ENCODE measurements around the gene C2CD2.
"Not testable (repeated sequence)": the region's sequence is repeated elsewhere in the genome, so short reads cannot be mapped to it uniquely, and the experiment has no call there.

C2CD2 gene

DNA sequence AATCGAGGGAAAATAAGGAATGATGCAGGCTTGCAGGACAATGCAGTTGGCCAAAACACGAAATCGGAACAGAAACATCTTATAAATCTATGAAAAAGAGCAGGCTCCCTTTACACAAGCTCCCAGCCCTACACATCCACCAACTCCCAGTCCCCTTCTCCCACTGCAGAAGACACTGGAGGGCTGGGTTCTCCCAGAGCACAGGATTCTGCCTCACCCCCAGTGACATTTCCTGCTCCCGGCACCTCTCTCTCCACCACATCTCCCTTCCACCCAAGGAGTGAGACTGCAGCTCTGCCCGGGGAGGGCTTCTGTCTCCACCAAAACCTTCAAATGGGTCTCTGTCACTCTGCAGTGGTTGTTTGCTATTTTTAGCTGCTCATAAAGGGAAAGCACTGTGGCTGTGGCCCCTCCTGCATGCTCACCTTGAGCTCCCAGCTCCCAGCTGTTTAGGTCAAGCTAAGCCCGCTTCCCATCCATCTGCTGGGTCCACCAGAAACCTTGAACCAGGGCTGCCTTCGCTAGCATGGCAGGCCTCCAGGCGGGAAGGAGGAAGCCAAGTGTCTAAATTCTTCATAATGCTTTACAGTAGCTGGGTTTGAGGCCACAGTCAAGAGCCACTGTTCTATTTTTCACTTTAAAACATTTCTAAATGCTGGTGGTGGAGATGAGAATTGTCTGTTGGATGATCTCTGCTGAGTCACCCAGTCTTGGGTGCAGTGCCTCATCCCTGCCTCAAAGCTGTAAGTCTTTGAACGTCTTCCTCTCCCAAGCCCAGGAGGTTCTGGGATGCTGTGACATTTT lies 3.3 kb upstream of the C2CD2 start:
- no peak for DNase-seq

DNA sequence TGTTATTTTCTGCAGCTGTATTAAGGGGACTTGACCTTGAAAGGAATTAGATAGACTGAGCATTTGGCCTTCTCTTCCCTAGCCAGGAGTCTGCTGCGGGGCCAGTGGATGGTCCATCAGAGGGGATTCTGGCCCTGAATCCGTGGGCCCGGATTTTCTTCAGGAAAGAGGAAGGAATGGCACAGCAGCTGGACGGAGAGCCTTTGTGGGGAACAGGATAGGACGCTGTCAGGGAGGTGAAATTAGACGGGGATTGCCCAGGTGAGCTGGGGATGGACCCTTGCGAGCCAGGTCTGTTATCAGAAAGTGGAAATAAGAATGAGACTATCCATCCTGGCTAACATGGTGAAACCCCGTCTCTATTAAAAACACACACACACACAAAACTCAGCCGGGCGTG lies 1.7 kb upstream of the C2CD2 start:
- DNase-seq: no peak

DNA sequence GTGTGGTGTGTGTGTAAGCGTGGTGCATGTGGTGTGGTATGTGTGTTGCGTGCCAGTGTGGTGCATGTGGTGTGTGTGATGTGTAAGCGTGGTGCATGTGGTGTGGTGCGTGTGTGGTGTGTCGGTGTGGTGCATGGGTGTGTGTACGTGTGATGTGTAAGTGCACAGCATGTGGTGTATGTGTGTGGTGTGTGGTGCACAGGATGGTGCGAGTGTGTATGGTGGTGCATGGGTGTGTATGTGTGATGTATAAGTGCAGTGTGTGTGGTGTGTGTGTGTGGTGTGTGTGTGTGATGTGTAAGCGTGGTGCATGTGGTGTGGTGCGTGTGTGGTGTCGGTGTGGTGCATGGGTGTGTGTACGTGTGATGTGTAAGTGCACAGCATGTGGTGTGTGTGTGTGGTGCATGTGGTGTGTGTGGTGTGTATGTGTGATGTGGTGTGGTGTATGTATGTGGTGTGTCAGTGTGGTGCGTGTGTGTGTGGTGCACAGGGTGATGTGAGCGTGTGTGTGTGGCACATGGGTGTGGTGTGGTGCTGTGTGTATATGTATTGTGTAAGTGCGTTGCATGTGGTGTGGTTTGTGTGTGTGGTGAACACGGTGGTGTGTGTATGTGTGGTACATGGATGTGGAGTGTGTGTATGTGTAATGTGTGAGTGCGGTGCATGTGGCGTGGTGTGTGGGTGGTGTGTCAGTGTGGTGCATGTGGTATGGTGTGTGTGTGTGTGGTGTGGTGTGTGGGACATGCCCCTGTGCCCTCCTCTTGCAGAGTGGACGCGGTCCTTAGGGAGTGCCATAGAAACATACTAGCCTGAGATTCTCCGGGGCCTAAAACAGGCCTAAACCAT lies 1.1 kb upstream of the C2CD2 start:
- DNase-seq: no peak

DNA sequence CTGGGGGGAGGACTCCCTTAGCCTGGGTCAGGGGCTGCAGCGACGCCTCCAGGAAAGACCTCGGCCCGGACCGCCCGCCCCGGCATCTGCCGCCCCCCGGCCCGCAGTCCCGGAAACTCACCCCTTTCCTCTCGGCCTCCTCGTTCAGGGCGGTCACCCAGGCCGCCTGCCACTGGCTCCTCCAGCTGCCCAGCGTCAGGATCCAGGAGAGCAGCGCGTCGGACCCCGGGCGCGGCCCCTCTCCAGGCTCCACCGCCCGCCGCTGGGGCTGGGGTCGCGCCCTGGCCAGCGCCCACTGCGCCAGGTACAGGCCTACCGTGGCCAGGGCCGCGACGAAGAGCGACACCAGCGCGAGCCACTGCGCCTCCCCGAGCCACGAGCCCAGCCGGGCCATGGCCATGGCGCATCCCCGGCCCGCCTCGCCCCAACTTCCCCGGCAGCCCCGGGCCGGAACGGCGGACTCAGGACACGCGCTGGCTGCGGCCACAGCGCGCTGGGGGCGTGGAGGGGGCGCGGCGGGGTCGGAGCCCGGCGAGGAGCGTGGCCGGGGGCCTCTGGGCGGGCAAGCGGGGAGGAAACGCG lies 478 bp downstream of the C2CD2 start:
- no peak for DNase-seq

DNA sequence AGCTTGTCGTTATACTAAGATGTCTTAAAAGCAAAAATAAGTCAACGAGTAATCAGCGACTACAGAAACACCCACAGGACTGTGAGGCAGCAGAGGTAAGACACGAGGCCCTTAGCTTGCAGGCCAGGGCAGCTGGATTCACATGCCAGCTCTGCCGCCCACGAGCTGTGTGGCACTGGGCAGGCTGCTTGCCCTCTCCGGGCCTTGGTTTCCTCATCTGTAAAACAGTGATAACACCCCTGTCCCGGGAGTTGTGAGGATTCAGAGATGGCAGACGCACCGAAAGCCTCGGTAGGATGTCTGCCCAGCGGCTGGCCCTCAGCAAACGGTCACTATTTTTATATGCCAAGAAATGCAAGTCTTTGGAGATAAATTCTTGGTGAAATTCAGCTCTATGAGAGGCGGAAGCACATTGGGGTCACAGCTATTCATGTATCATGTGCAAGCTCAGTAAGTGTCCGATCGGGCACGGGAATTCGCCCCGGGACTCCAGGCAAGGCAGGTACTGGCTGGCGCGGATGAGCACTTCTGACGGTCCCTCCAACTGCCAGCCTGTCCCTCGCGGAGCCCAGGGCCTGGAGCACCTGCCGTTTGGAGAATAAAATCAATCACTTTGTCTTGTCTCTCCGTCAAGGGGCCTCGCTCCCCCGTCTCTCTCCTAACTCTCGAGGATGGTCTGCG lies 1.1 kb downstream of the C2CD2 start:
- DNase-seq: no peak

DNA sequence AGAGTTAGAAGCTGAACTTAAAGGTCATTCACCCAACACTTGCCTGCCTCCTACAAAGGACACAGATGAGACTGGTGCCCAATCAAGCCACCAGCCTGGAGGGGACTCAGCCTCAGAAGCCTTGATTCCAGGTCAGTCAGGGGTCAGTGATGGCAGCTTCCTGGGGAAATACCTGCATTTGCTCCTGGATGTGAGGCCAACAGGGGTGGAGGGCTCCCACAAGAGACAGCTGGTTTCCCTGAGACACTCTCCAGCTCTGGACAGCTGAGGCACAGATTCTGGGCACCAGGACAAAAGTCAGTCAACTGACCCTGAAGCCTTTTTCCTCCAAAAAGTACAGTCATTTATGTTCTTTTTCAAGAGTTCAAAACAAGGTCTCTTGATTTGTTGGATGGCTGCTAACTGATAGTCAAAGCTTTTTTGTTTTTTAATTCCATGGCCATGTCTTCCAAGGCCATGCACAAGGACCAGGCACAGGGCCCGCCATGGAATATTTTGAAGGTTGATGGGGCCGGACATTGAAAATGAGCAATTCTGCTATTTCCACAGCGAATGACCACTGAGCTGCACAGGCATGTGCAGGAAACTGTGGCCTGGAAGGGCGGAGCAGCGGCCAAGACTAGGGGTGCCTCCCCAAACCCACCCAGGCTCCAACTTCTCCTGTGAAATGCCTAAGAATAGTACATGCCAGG lies 1.8 kb downstream of the C2CD2 start:
- no peak for DNase-seq

DNA sequence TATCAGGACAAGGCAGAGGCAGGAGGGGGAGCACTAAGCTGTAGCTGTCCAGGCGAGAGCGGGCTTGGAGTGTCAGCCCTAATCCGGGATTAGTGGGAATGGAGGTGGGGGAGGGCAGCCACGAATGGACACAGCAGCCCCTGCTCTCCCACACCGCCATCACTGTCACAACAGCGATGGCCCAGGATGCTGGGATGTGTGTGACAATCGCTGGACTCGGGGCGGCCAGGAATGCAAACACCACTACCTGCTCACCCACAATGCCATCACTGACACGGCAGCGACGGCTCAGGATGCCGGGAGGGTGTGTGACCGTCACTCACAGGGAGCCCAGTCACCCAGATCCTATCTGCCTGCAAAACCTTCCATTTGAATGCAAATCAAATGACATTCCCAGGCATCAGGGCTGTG lies 2.9 kb downstream of the C2CD2 start:
- no peak for DNase-seq

DNA sequence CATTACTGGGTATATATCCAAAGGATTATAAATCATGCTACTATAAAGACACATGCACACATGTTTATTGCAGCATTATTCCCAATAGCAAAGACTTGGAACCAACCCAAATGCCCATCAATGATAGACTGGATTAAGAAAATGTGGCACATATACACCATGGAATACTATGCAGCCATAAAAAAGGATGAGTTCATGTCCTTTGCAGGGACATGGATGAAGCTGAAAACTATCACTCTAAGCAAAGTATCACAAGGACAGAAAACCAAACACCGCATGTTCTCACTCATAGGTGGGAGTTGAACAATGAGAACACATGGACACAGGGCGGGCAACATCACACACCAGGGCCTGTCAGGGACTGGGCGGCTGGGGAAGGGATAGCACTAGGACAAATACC lies 4.2 kb downstream of the C2CD2 start:
- not testable (repeated sequence) for DNase-seq

GRCh38 chr21:41948901-41949300 lies 4.9 kb downstream of the C2CD2 start:
- DNase-seq: no peak

DNA sequence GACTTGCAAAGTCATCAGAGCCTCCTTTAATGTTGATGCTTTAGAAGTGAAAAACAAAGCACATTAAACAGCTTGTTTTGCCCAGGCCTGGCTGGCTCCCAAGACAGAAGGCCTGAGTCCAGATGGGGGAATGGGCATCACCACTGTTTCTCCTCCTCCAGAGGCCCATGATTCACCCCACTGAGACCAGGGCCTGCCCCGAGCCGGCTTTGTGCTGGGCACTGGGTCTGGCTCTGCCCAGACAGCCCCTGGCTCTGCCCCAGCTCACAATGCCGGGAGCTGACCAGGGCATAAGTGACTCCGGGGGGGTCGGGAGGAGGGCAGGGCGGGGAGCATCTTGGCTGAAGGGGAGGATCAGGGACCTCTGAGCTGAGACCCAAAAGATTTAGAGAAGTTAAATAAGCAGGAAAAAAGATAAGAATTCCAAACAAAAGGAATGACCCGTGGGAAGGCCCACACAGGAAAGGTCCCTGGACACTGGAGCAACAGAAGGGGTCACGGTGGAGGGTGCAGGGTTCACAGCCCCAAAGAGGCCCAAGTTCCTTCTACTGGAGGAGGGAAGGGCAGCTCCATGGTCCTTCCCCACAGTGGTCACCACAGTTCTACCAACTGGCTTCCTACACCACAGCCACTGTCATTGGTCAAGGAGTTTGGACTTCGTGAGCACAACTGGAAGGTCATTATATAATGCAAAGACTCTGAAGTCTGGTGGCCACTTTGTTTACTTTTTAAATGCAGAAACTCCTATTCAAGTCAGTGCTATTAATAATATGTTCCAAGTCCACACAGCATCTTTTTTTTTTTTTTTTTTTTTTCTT lies 5.5 kb downstream of the C2CD2 start:
- DNase-seq: no peak

GRCh38 chr21:41945982-41946381 lies 7.8 kb downstream of the C2CD2 start:
- DNase-seq: no peak

DNA sequence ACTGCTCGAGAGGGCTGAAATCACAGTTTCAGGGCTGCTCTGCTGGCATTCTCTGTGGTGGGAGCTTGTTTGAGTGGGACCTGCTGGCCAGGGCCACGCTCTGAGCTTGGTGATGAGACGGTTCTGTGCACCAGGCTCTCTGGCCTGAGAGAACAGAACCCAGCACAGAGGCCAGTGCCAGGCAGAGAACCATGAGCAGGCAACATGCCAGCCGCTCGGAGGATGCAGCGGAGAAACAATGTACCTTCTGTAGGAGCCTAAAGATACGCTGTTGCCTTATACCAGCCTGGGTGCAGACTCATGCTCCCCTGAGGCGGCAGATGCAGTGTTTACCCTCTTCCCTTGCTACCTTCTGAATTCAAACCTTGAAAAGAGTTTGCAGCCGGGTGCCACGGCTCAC lies 10.0 kb downstream of the C2CD2 start:
- DNase-seq: no peak

- no peak for DNase-seq
These were observed 11.4 kb downstream of the C2CD2 start for GRCh38 chr21:41942457-41942856.

DNA sequence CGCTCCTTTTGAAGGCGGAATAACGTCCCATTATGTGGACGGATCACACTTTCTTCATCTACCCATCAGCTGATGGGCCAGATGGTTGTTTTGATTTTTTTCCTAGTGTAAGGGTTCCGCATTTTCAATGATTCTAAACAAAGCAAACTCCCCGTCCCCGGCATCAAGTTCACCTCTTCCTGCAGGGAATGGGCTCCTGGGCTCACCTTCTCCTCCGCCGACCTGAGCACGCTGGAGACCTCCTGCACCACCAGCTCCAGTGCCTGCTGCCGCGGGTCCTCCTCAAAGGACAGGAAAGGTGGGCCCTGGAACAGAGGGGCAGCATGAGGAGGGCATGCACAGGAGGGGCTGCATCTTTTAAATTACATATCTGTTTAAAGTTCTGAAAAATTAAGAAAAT lies 11.9 kb downstream of the C2CD2 start:
- DNase-seq: no peak

DNA sequence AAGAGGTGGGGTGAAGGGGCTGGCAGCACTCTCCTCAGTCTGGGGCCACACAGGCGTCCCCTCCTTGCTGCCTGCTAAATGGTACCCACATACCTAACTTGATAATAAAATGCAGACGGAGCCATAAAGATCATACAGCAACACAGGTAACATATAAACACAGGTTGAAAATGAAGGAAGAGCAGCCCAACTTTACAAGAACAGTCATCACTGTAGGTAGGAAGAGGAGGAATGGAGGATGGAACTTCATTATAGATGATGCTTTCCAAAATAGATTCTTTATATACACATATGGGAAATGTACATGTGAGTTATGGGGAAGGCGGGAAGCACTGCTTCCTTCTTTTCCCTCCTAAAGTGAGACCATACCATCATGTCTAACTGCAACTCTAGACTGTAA lies 13.4 kb downstream of the C2CD2 start:
- DNase-seq: no peak

- no peak for DNase-seq
These were observed 14.4 kb downstream of the C2CD2 start for GRCh38 chr21:41939391-41939790.

DNA sequence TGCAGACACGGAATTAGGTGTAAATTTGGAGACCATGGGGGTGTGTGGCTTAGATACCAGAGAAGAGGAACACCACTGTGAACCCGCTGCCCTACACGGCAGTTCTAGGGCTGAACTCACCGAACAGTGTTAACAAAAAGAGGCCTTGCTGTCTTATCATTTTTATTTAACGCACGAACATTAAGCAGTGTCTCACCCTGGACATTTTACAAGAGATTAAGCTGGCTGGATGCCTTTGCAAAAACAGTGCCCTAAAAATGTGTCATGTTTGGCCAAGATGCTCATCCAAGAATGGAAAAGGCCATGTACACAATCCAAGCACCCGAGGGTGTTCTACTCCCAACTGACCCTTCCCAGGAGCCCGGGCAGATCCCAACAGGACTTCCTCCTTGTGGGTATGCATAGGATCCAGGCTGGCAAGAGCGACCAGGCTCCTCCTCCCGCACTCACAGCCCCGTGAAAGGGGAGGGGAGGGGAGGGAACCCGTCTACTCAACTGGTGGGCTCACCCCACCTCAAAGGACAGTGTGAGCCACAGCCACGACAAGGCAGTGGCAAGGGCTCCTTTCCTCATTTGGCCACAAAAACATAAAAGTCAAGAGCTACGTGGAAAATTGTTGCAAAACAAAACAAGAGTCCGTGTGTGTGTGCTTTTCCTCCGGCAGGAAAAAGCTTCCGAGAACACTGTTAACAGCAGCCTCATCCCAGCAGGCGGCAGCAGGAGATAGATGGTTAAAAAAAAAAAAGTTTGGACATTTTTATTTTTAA lies 20.3 kb downstream of the C2CD2 start:
- DNase-seq: no peak

- no peak for DNase-seq
These were observed 21.1 kb downstream of the C2CD2 start for GRCh38 chr21:41932576-41933312.

DNA sequence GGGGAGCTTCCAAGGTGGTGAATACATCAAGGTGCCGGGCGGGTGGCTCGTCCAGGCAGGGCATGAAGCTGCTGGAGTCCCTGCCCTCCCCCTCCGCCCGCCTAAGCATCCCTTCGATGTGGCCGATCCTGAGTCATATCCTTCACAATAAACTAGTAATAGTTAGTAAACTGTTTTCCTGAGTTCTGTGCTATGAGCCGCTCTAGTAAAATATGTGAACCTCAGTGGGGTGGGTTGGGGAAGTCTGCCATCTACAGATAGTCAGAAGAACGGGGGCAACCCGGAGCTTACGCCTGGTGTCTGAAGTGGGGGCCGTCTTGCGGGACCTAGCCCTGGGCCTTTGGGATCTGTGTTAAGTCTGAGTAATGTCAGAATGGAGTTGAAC lies 21.6 kb downstream of the C2CD2 start:
- DNase-seq: no peak

GRCh38 chr21:41931041-41931451 lies 22.8 kb downstream of the C2CD2 start:
- DNase-seq: no peak

Measured in NCI-H2029 (cell line).